AG04450 (cell line): Measurements from ENCODE around the gene PPM1H. TPM values are rescaled to one million over a fixed set of nuclear protein-coding genes. Genes with fewer than 3 reads are reported as not detected.
A peak's percentile ranks its signal among the peaks of the same experiment; 100 is the strongest.
"Not testable (repeated sequence)": the region's sequence is repeated elsewhere in the genome, so short reads cannot be mapped to it uniquely, and the experiment has no call there.

Experiments used
- CTCF ChIA-PET: fragments of 300-600, 350-600 bp; formaldehyde crosslinking; extraction: SDS; loops from one replicate; lab custom pipeline; 2022; ENCODE audit warnings: antibody characterized with exemption, inconsistent platforms; lab: Charles Lee
- POLR2A ChIA-PET: fragments of 350-600 bp; formaldehyde crosslinking; extraction: SDS; loops from one replicate; lab custom pipeline; 2021; ENCODE audit warnings: antibody characterized with exemption, inconsistent platforms; lab: Yijun Ruan, JAX
- DNase-seq: peaks from one replicate; pipeline ENCODE4 v3.0.0-alpha.2; 2011; ENCODE audit warnings: low read depth, low spot score
- H3K27ac ChIP-seq: one replicate; pipeline ENCODE4 v1.5.1; 2012; ENCODE audit warnings: low read depth, low read length, control low read depth
- H3K27me3 ChIP-seq: one replicate; pipeline ENCODE4 v1.6.0; 2012; ENCODE audit warnings: low read length; ENCODE audit not compliant: control insufficient read depth, insufficient read depth
- H3K4me3 ChIP-seq: 2 replicates; pipeline ENCODE4 v1.5.1; 2011; ENCODE audit warnings: mild to moderate bottlenecking, low read depth, low read length, control low read depth
- H3K9me3 ChIP-seq: 2 replicates; pipeline ENCODE4 v1.5.1; 2012; ENCODE audit warnings: low read length; ENCODE audit not compliant: control insufficient read depth, insufficient read depth
- CTCF ChIP-seq: IDR thresholded peaks from 2 replicates; pipeline ENCODE4 v1.5.1; 2011; ENCODE audit warnings: low read depth, low read length, control low read depth, inconsistent platforms
- polyA plus RNA-seq: library from polyadenylated mRNA; depleted of rRNA; stranded (reverse); fragments of >200 nt; gene quantifications from 2 replicates; pipeline ENCODE4 v1.2.3, GENCODE V29; 2011

The PPM1H gene
- polyA plus RNA-seq, 1 experiment: 0.12 TPM

GRCh38 chr12:62827042-62827441 is 107.9 kb downstream of the PPM1H start:
- H3K27ac ChIP-seq: no peak overlapping the region
- H3K9me3 ChIP-seq: no peaks in the 10 kb centered on the region
- TF ChIP-seq CTCF: peak; percentile 31
- ChIA-PET POLR2A (no interaction called here), CTCF (interaction anchor here (2.5 kb wide), 1 partner anchor 14 kb away, joined by 13 read pairs; no protein-coding TSS in a partner anchor)
- no peak for DNase-seq
- H3K4me3 ChIP-seq: no peak overlapping the region
- peaks cover 8% of the 10 kb centered on the region for H3K27me3 ChIP-seq

DNA sequence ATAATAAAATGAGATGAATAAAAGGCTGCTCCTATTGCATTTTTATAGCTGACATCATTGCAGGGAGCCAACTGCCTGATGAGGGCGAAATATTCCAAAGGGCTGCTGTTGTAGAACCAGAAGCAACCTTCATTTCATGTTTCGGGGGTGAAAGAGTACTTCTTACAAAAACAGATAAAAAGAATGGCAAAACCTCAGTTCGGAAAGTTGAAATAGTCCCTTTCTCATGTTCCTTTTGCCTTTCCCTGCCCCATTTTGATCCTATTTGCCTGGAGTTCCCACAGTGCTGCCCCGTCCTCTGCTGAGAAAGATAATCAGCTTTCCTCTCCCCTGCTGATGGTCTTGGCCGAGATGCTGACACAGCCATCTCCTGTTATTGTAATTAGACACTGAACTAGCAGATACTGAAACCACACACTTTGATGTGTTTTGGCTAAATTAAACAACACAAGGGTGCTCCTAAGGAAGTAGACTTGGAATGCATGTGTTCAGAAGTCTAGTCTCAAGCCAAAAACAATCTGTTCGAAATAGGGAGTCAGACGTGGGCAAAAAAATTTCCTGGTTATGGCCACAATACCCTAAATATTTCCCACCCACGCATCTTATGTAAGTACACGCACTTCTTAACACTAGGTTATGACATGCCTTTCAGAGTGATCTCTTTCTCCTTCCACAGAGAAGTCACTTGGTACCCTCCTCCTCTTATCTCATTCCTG is 117.2 kb downstream of the PPM1H start:
- no peak overlapping the region for H3K27ac ChIP-seq
- POLR2A ChIA-PET: interaction anchor here (0.6 kb wide), 1 partner anchor 50 kb away, joined by 3 read pairs; no protein-coding TSS in a partner anchor

DNA sequence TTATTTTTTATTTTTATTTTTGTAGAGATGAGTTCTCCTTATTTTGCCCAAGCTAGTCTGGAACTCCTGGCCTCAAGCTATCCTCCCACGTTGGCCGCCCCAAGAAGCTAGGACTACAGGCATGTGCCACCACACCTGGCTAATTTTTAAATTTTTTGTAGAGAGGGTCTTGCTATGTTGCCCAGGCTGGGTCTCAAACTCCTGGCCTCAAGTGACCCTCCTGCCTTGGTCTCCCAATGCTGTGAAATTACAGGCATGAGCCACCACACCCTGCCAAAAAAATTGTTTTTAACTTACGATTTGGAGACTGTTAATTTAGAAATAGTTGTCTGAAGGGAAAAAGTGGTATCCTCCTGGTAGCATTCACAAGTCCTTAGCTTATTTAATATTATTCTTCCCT is 120.7 kb downstream of the PPM1H start:
- H3K27me3 ChIP-seq: peaks cover 2% of the 10 kb centered on the region
- POLR2A ChIA-PET: no interaction called here
- no peak for DNase-seq
- CTCF ChIA-PET: interaction anchor here (0.6 to 4.1 kb wide), 20 partner anchors 11 to 484 kb away, joined by 3 to 63 read pairs (median 8); no protein-coding TSS in a partner anchor
- H3K27ac ChIP-seq: no peak overlapping the region
- TF ChIP-seq CTCF: no peak
- no peak overlapping the region for H3K4me3 ChIP-seq
- H3K9me3 ChIP-seq: no peaks in the 10 kb centered on the region

More for the DNA sequence above, 117.2 kb downstream of the PPM1H start:
- peaks cover 3% of the 10 kb centered on the region; the same call in 1 of the 2 replicates for H3K9me3 ChIP-seq
- peaks cover 14% of the 10 kb centered on the region for H3K27me3 ChIP-seq
- no peak for DNase-seq
- TF ChIP-seq CTCF: peak; percentile 12; the same call in 1 of the 2 replicates
- peak overlapping the region; percentile 33 for H3K4me3 ChIP-seq
- CTCF ChIA-PET: interaction anchor here (0.7 to 3.9 kb wide), 5 partner anchors 116 to 428 kb away, joined by 3 to 19 read pairs (median 5); partner anchors contain the start of gene PPM1H

DNA sequence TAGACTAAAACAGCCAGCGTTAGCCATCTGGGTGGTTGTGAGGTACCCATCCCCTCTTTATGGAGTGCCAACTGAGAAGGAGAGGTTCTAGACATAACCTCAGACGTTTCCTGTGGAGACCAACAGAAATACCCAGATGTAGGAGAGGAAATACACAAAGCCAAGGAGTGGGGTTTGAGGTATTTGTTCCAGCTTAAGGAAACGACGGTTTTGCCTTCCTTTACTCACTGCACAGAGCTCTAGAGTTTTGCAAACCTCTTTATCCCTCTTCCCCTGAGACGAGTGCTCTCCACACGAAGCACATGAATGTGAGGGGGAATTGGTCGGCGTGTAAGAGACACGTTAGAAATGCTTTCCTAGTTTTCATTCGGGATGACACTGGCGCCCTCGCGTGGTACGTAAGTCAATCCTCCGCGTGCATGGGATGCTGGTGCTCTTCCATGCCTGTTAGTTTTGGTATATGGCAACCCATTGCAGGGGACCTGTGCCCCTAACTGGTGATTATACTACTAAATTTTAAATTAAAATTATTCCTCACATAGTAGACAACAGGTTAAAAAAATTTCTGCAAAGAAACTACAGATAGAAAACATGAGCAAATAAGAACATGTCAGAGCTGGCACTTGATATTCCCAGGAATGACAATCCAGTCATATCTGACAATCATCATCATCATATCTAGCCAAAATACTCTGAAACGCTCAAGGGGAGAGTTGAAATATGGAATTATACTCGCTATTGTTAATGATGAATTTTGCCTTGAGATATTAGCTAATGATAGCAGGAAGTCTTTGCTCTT is 121.7 kb downstream of the PPM1H start:
- ChIA-PET POLR2A (no interaction called here), CTCF (interaction anchor here (0.6 to 4.1 kb wide), 53 partner anchors 10 to 611 kb away, joined by 3 to 63 read pairs (median 4); partner anchors contain the start of gene PPM1H)
- peak overlapping the region; percentile 2; the same call in 1 of the 2 replicates for H3K4me3 ChIP-seq
- peak; percentile 38 for DNase-seq
- no peaks in the 10 kb centered on the region for H3K9me3 ChIP-seq
- H3K27ac ChIP-seq: no peak overlapping the region
- peak; percentile 84 for TF ChIP-seq CTCF
- peaks cover 5% of the 10 kb centered on the region for H3K27me3 ChIP-seq

- H3K9me3 ChIP-seq, H3K4me3 ChIP-seq, H3K27ac ChIP-seq, POLR2A ChIA-PET, H3K27me3 ChIP-seq, DNase-seq: not testable (repeated sequence)
- CTCF ChIA-PET: interaction anchor here (2.6 to 4.1 kb wide), 4 partner anchors 12 to 375 kb away, joined by 26 to 63 read pairs (median 52); no protein-coding TSS in a partner anchor
Observed at GRCh38 chr12:62811481-62811880, 123.5 kb downstream of the PPM1H start.
